Epithelial cell of esophagus (primary cell): Measurements from ENCODE around the gene KL.

ENCODE experiments used
- DNase-seq: peaks from one replicate; pipeline ENCODE4 v3.0.0; 2010; ENCODE audit warnings: low read depth
- H3K4me3 ChIP-seq: 2 replicates; pipeline ENCODE4 v1.5.1; 2011; ENCODE audit warnings: mild to moderate bottlenecking, low read length, control low read depth
- CTCF ChIP-seq: IDR thresholded peaks from 2 replicates; pipeline ENCODE4 v1.5.1; 2011; ENCODE audit warnings: low read depth, mild to moderate bottlenecking, low read length, control low read depth, inconsistent platforms; ENCODE audit not compliant: insufficient read depth; ENCODE audit errors: missing control alignments

Gene KL

GRCh38 chr13:32976912-32977311, 39.3 kb upstream of the KL start:
- DNase-seq: no peak
- H3K4me3 ChIP-seq: no peak overlapping the region
- TF ChIP-seq CTCF: no peak

GRCh38 chr13:32977321-32977720, 38.9 kb upstream of the KL start:
- no peak for TF ChIP-seq CTCF
- DNase-seq: no peak
- no peak overlapping the region for H3K4me3 ChIP-seq

- no peak for DNase-seq
- H3K4me3 ChIP-seq: no peak overlapping the region
- TF ChIP-seq CTCF: no peak
Measured at GRCh38 chr13:32978278-32978677, 37.9 kb upstream of the KL start.

- no peak for TF ChIP-seq CTCF
Measured at GRCh38 chr13:32983058-32983457, 33.2 kb upstream of the KL start.

GRCh38 chr13:32984857-32985626, 31.2 kb upstream of the KL start:
- no peak for TF ChIP-seq CTCF
- peak; percentile 85 for DNase-seq
- H3K4me3 ChIP-seq: no peak overlapping the region

More at GRCh38 chr13:32983058-32983457, 33.2 kb upstream of the KL start:
- H3K4me3 ChIP-seq: no peak overlapping the region
- no peak for DNase-seq

GRCh38 chr13:32986552-32986951, 29.7 kb upstream of the KL start:
- DNase-seq: no peak
- TF ChIP-seq CTCF: no peak

GRCh38 chr13:32987462-32987861, 28.8 kb upstream of the KL start:
- H3K4me3 ChIP-seq: no peak overlapping the region
- no peak for DNase-seq
- no peak for TF ChIP-seq CTCF

More at GRCh38 chr13:32986552-32986951, 29.7 kb upstream of the KL start:
- no peak overlapping the region for H3K4me3 ChIP-seq
